ENCODE data around the gene CWH43.

Gene CWH43

DNA sequence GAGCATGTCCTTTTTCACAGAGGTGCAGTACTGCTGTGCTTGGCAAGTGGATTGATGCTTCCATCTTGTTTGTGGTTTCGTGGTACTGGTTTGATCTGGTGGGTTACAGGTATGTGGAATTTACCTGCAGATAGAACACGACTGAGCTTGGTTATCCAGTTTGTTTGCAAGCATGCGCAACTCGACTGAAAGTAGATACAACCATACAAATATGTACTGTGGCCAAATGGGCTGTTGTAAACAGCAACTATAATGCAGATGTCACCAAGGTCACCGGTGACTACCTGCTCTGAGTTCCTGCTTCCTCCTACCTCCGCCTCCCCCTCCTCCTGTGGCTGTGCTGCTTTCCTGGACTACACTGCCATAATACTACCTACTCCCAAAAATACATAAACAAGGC is 12.4 kb downstream of the CWH43 start:
- Histone ChIP-seq H2AFZ (ENCODE audit: low read length) (no peak overlapping the region), H3K36me3 (replicated peaks; ENCODE audit: insufficient read depth, low read length) (no peaks in the 10 kb centered on the region), H3K9me3 (replicated peaks; ENCODE audit: insufficient read depth, low read length) (no peaks in the 10 kb centered on the region), H3K4me3 (ENCODE audit: low read length) (no peak overlapping the region), H3K79me2 (ENCODE audit: low read length) (no peaks in the 10 kb centered on the region), H3K4me1 (ENCODE audit: low read length) (no peaks in the 10 kb centered on the region), H3K27ac (ENCODE audit: low read length) (no peak overlapping the region), H3K27me3 (replicated peaks; ENCODE audit: insufficient read depth, low read length) (no peaks in the 10 kb centered on the region), H4K20me1 (ENCODE audit: insufficient read depth, low read length) (no peaks in the 10 kb centered on the region), H3F3A (ENCODE audit: insufficient read depth, low read length) (no peaks in the 10 kb centered on the region), H3K4me2 (ENCODE audit: low read depth, low read length) (no peak overlapping the region), H3K9me2 (replicated peaks; ENCODE audit: insufficient read depth, low read length) (no peaks in the 10 kb centered on the region), H3K9ac (ENCODE audit: low read length) (no peak overlapping the region)
- no peak for DNase-seq
- no peak for TF ChIP-seq EZH2 (optimal IDR thresholded peaks at IDR 0.05; ENCODE audit: low read depth, low read length)
- TF ChIP-seq, protein P1, sequence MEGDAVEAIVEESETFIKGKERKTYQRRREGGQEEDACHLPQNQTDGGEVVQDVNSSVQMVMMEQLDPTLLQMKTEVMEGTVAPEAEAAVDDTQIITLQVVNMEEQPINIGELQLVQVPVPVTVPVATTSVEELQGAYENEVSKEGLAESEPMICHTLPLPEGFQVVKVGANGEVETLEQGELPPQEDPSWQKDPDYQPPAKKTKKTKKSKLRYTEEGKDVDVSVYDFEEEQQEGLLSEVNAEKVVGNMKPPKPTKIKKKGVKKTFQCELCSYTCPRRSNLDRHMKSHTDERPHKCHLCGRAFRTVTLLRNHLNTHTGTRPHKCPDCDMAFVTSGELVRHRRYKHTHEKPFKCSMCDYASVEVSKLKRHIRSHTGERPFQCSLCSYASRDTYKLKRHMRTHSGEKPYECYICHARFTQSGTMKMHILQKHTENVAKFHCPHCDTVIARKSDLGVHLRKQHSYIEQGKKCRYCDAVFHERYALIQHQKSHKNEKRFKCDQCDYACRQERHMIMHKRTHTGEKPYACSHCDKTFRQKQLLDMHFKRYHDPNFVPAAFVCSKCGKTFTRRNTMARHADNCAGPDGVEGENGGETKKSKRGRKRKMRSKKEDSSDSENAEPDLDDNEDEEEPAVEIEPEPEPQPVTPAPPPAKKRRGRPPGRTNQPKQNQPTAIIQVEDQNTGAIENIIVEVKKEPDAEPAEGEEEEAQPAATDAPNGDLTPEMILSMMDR (IDR thresholded peaks at IDR 0.05; ENCODE audit: low read length) = no peak
- no peak for TF ChIP-seq EZH2phosphoT487 (IDR thresholded peaks at IDR 0.05; ENCODE audit: low read length)

GRCh38 chr4:49000806-49001205 is 14.7 kb downstream of the CWH43 start:
- TF ChIP-seq, protein P1 (IDR thresholded peaks at IDR 0.05; ENCODE audit: low read length) = no peak
- TF ChIP-seq EZH2 (optimal IDR thresholded peaks at IDR 0.05; ENCODE audit: low read depth, low read length) (no peak), EZH2phosphoT487 (IDR thresholded peaks at IDR 0.05; ENCODE audit: low read length) (no peak)
- Histone ChIP-seq H3K9me3 (replicated peaks; ENCODE audit: insufficient read depth, low read length) (no peaks in the 10 kb centered on the region), H3F3A (ENCODE audit: insufficient read depth, low read length) (no peaks in the 10 kb centered on the region), H3K9ac (ENCODE audit: low read length) (no peak overlapping the region), H2AFZ (ENCODE audit: low read length) (no peak overlapping the region), H3K9me2 (replicated peaks; ENCODE audit: insufficient read depth, low read length) (no peaks in the 10 kb centered on the region), H3K27ac (ENCODE audit: low read length) (no peak overlapping the region), H3K4me1 (ENCODE audit: low read length) (no peaks in the 10 kb centered on the region), H3K36me3 (replicated peaks; ENCODE audit: insufficient read depth, low read length) (no peaks in the 10 kb centered on the region), H3K4me2 (ENCODE audit: low read depth, low read length) (no peak overlapping the region), H3K79me2 (ENCODE audit: low read length) (no peaks in the 10 kb centered on the region), H3K4me3 (ENCODE audit: low read length) (no peak overlapping the region), H3K27me3 (replicated peaks; ENCODE audit: insufficient read depth, low read length) (no peaks in the 10 kb centered on the region), H4K20me1 (ENCODE audit: insufficient read depth, low read length) (no peaks in the 10 kb centered on the region)
- no peak for DNase-seq

GRCh38 chr4:49002931-49003330 is 16.9 kb downstream of the CWH43 start:
- H3K9ac ChIP-seq (ENCODE audit: low read length) = no peak overlapping the region
- H3K36me3 ChIP-seq (replicated peaks; ENCODE audit: insufficient read depth, low read length) = no peaks in the 10 kb centered on the region
- no peak overlapping the region for H3K27ac ChIP-seq (ENCODE audit: low read length)
- no peaks in the 10 kb centered on the region for H3K79me2 ChIP-seq (ENCODE audit: low read length)
- H3K27me3 ChIP-seq (replicated peaks; ENCODE audit: insufficient read depth, low read length) = no peaks in the 10 kb centered on the region
- H3K9me2 ChIP-seq (replicated peaks; ENCODE audit: insufficient read depth, low read length) = no peaks in the 10 kb centered on the region
- H3K4me3 ChIP-seq (ENCODE audit: low read length) = no peak overlapping the region
- no peaks in the 10 kb centered on the region for H3K4me1 ChIP-seq (ENCODE audit: low read length)
- no peaks in the 10 kb centered on the region for H3F3A ChIP-seq (ENCODE audit: insufficient read depth, low read length)
- TF ChIP-seq, protein P1 (IDR thresholded peaks at IDR 0.05; ENCODE audit: low read length) = no peak
- TF ChIP-seq EZH2 (optimal IDR thresholded peaks at IDR 0.05; ENCODE audit: low read depth, low read length) = no peak
- TF ChIP-seq EZH2phosphoT487 (IDR thresholded peaks at IDR 0.05; ENCODE audit: low read length) = no peak
- no peaks in the 10 kb centered on the region for H3K9me3 ChIP-seq (replicated peaks; ENCODE audit: insufficient read depth, low read length)
- no peak for DNase-seq
- H3K4me2 ChIP-seq (ENCODE audit: low read depth, low read length) = no peak overlapping the region
- no peaks in the 10 kb centered on the region for H4K20me1 ChIP-seq (ENCODE audit: insufficient read depth, low read length)
- no peak overlapping the region for H2AFZ ChIP-seq (ENCODE audit: low read length)

Data from MM.1S (cell line).